ENCODE measurements around the gene MYT1.

DNA sequence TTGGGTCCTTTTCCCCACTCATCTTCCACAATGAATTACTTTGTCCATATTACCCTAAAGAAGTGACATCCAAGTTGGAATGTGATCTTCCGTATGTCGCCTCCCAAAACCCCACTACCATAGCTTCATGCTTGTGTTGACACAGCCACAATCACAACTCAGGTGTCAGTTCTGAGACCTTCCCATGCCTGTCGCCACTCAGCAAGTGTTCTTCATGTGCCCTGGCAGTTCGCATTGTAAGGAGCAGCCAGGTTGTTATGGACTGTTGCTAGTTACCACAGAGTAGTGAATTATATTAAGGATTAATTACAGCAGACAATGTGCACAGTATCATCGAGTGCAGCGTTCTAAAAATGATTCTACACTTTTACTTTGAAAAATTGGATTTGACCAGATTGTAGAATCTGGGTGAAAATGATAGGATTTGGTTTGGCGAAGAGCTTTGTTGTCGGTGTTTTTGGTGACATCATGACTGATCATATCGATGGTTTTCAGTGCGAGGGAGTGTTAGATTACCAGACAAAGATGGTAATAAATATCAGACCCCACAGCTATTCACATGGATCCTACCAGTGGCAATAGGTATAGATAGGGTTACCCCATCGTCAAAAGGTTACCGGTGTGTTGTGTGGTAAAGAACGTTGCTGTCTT is 93.0 kb downstream of the MYT1 start:
- TF ChIP-seq, protein P1, sequence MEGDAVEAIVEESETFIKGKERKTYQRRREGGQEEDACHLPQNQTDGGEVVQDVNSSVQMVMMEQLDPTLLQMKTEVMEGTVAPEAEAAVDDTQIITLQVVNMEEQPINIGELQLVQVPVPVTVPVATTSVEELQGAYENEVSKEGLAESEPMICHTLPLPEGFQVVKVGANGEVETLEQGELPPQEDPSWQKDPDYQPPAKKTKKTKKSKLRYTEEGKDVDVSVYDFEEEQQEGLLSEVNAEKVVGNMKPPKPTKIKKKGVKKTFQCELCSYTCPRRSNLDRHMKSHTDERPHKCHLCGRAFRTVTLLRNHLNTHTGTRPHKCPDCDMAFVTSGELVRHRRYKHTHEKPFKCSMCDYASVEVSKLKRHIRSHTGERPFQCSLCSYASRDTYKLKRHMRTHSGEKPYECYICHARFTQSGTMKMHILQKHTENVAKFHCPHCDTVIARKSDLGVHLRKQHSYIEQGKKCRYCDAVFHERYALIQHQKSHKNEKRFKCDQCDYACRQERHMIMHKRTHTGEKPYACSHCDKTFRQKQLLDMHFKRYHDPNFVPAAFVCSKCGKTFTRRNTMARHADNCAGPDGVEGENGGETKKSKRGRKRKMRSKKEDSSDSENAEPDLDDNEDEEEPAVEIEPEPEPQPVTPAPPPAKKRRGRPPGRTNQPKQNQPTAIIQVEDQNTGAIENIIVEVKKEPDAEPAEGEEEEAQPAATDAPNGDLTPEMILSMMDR (IDR thresholded peaks at IDR 0.05; ENCODE audit: low read length), result no peak
- TF ChIP-seq EZH2 (IDR thresholded peaks at IDR 0.05; ENCODE audit: borderline replicate concordance, low read length), result no peak

All from OCI-LY1 (cell line).